ENCODE results near the gene MMP14.
"Not testable (repeated sequence)": the region's sequence is repeated elsewhere in the genome, so short reads cannot be mapped to it uniquely, and the experiment has no call there.

MMP14 gene

GRCh38 chr14:22836301-22837113 lies at the start of gene MMP14:
TSS of gene MMP14 (plus strand) at chr14:22836585. CDS start at chr14:22836818, 233 bp downstream.
- DNase-seq (ENCODE audit: low read depth in 2 of 2) = no peak

- DNase-seq (ENCODE audit: low read depth in 2 of 2) = no peak
Observed at GRCh38 chr14:22786685-22787084, 49.7 kb upstream of the MMP14 start.

GRCh38 chr14:22791301-22791700 lies 45.1 kb upstream of the MMP14 start:
- no peak for DNase-seq (ENCODE audit: low read depth in 2 of 2)

- no peak for DNase-seq (ENCODE audit: low read depth in 2 of 2)
Observed at GRCh38 chr14:22792158-22792557, 44.2 kb upstream of the MMP14 start.

- DNase-seq (ENCODE audit: low read depth in 2 of 2) = not testable (repeated sequence)
Observed at GRCh38 chr14:22793550-22793949, 42.8 kb upstream of the MMP14 start.

- DNase-seq (ENCODE audit: low read depth in 2 of 2) = no peak
Observed at GRCh38 chr14:22793976-22794375, 42.4 kb upstream of the MMP14 start.

GRCh38 chr14:22794551-22794951 lies 41.8 kb upstream of the MMP14 start:
- no peak for DNase-seq (ENCODE audit: low read depth in 2 of 2)

- no peak for DNase-seq (ENCODE audit: low read depth in 2 of 2)
Observed at GRCh38 chr14:22796087-22796707, 40.2 kb upstream of the MMP14 start.

GRCh38 chr14:22797017-22797917 lies 39.1 kb upstream of the MMP14 start:
- no peak for DNase-seq (ENCODE audit: low read depth in 2 of 2)

GRCh38 chr14:22798528-22798927 lies 37.9 kb upstream of the MMP14 start:
- DNase-seq (ENCODE audit: low read depth in 2 of 2) = no peak

- DNase-seq (ENCODE audit: low read depth in 2 of 2) = no peak
Observed at GRCh38 chr14:22800346-22800745, 36.0 kb upstream of the MMP14 start.

- no peak for DNase-seq (ENCODE audit: low read depth in 2 of 2)
Observed at GRCh38 chr14:22801716-22802115, 34.7 kb upstream of the MMP14 start.

- no peak for DNase-seq (ENCODE audit: low read depth in 2 of 2)
Observed at GRCh38 chr14:22802860-22803686, 33.3 kb upstream of the MMP14 start.

GRCh38 chr14:22803687-22803974 lies 32.8 kb upstream of the MMP14 start:
- DNase-seq (ENCODE audit: low read depth in 2 of 2) = no peak

- not testable (repeated sequence) for DNase-seq (ENCODE audit: low read depth in 2 of 2)
Observed at GRCh38 chr14:22805235-22805634, 31.1 kb upstream of the MMP14 start.

GRCh38 chr14:22807432-22808087 lies 28.8 kb upstream of the MMP14 start:
- no peak for DNase-seq (ENCODE audit: low read depth in 2 of 2)

- no peak for DNase-seq (ENCODE audit: low read depth in 2 of 2)
Observed at GRCh38 chr14:22808388-22809209, 27.8 kb upstream of the MMP14 start.

GRCh38 chr14:22811722-22812121 lies 24.7 kb upstream of the MMP14 start:
- no peak for DNase-seq (ENCODE audit: low read depth in 2 of 2)

- no peak for DNase-seq (ENCODE audit: low read depth in 2 of 2)
Observed at GRCh38 chr14:22812744-22813143, 23.6 kb upstream of the MMP14 start.

GRCh38 chr14:22813145-22813544 lies 23.2 kb upstream of the MMP14 start:
- DNase-seq (ENCODE audit: low read depth in 2 of 2) = no peak
